ENCODE measurements around the gene LRIT1.

The LRIT1 gene

GRCh38 chr10:84254552-84255478 lies 13.5 kb upstream of the LRIT1 start:
- in situ Hi-C loops (cut with HindIII; ENCODE audit: low sequenced_read_pairs): no loop called here
- DNase-seq (ENCODE audit: low read depth, low spot score): no peak
- TF ChIP-seq, protein P1, sequence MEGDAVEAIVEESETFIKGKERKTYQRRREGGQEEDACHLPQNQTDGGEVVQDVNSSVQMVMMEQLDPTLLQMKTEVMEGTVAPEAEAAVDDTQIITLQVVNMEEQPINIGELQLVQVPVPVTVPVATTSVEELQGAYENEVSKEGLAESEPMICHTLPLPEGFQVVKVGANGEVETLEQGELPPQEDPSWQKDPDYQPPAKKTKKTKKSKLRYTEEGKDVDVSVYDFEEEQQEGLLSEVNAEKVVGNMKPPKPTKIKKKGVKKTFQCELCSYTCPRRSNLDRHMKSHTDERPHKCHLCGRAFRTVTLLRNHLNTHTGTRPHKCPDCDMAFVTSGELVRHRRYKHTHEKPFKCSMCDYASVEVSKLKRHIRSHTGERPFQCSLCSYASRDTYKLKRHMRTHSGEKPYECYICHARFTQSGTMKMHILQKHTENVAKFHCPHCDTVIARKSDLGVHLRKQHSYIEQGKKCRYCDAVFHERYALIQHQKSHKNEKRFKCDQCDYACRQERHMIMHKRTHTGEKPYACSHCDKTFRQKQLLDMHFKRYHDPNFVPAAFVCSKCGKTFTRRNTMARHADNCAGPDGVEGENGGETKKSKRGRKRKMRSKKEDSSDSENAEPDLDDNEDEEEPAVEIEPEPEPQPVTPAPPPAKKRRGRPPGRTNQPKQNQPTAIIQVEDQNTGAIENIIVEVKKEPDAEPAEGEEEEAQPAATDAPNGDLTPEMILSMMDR (IDR thresholded peaks at IDR 0.05; ENCODE audit: low read depth, low read length): no peak
- no peak overlapping the region for H3K4me3 ChIP-seq (ENCODE audit: low read depth, low read length)

DNA sequence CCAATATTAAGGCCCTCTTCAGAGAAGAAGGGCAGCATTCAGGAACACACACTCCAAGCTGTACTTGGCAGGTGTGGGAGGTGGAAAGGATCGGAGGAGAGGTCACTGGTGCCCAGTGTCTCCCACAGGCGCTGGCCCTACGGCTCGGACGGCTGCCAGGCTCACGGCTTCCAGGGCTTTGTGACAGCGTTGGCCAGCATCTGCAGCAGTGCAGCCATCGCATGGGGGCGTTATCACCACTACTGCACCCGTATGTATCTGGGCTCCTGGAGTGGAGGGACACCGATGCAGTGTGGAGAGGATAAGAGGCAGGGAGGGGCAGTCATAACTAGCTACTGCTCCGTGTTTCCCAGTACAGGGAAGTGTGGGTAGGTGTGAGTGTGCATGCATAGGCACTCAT lies 7.4 kb upstream of the LRIT1 start:
- TF ChIP-seq, protein P1 (IDR thresholded peaks at IDR 0.05; ENCODE audit: low read depth, low read length): no peak
- DNase-seq (ENCODE audit: low read depth, low spot score): no peak
- no peak overlapping the region for H3K4me3 ChIP-seq (ENCODE audit: low read depth, low read length)
- in situ Hi-C loops (cut with HindIII; ENCODE audit: low sequenced_read_pairs): no loop called here

DNA sequence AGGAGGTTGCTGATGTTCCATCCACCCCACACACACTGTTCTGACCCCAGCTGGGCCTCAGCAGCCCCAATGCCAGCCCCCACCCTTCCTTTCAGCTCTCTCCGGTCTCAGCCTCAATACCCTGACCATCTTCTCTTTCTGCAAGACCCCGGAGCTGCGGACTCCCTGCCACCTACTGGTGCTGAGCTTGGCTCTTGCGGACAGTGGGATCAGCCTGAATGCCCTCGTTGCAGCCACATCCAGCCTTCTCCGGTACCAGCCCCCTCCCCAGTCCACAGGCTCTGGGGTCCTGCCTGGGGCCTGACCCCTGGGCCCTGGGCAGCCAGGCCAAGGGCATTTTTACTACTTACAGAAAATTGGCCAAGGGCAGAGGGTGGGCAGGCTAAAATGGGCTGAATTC lies 6.2 kb upstream of the LRIT1 start:
- no peak for DNase-seq (ENCODE audit: low read depth, low spot score)
- in situ Hi-C loops (cut with HindIII; ENCODE audit: low sequenced_read_pairs): no loop called here
- H3K4me3 ChIP-seq (ENCODE audit: low read depth, low read length): no peak overlapping the region
- TF ChIP-seq, protein P1 (IDR thresholded peaks at IDR 0.05; ENCODE audit: low read depth, low read length): no peak

GRCh38 chr10:84244651-84245270 lies 3.4 kb upstream of the LRIT1 start, which contains the start of gene RGR:
Gene RGR, plus strand, starts transcription at chr10:84245053. Its CDS starts 38 bp downstream, at chr10:84245091.
- no peak for DNase-seq (ENCODE audit: low read depth, low spot score)
- no peak within 1 kb of the TSS for H3K4me3 ChIP-seq (ENCODE audit: low read depth, low read length)
- in situ Hi-C loops (cut with HindIII; ENCODE audit: low sequenced_read_pairs): no loop called here
- TF ChIP-seq, protein P1 (IDR thresholded peaks at IDR 0.05; ENCODE audit: low read depth, low read length): no peak

- no peak overlapping the region for H3K4me3 ChIP-seq (ENCODE audit: low read depth, low read length)
- no peak for DNase-seq (ENCODE audit: low read depth, low spot score)
- in situ Hi-C loops (cut with HindIII; ENCODE audit: low sequenced_read_pairs): no loop called here
- TF ChIP-seq, protein P1 (IDR thresholded peaks at IDR 0.05; ENCODE audit: low read depth, low read length): no peak
Measured at GRCh38 chr10:84243759-84244158, 2.4 kb upstream of the LRIT1 start.

- in situ Hi-C loops (cut with HindIII; ENCODE audit: low sequenced_read_pairs): no loop called here
Measured at GRCh38 chr10:84238909-84239308, 2.4 kb downstream of the LRIT1 start.

More at GRCh38 chr10:84238909-84239308, 2.4 kb downstream of the LRIT1 start:
- no peak overlapping the region for H3K4me3 ChIP-seq (ENCODE audit: low read depth, low read length)
- TF ChIP-seq, protein P1 (IDR thresholded peaks at IDR 0.05; ENCODE audit: low read depth, low read length): no peak
- DNase-seq (ENCODE audit: low read depth, low spot score): no peak
